Endothelial cell of umbilical vein (primary cell): ENCODE measurements around the gene NKD1. TPM values are rescaled to one million over a fixed set of nuclear protein-coding genes. Genes with fewer than 3 reads are reported as not detected.

ENCODE experiments used
- BruUV-seq: library from RNA; stranded (reverse); fragments of 400-500 nt; replicated peaks from 2 replicates; lab custom pipeline; 2021; lab: Mats Ljungman, UMichigan
- CTCF ChIA-PET: fragments of 300-600, 350-600 bp; sonication (Branson Sonifier 250); formaldehyde crosslinking; loops from one replicate; lab custom pipeline; 2021; ENCODE audit warnings: antibody characterized with exemption, inconsistent platforms; lab: Charles Lee
- POLR2A ChIA-PET: fragments of 300-600, 350-600 bp; sonication (Branson Sonifier 250); formaldehyde crosslinking; loops from one replicate; lab custom pipeline; 2021; ENCODE audit warnings: antibody characterized with exemption, inconsistent platforms; lab: Charles Lee
- DNase-seq: peaks from one replicate; pipeline ENCODE4 v3.0.0-alpha.2; 2011; ENCODE audit warnings: low read depth, low spot score
- FAIRE-seq: peaks from 2 replicates; lab custom pipeline; 2011; peaks lifted over from hg19 to GRCh38; lab: Jason Lieb, UNC
- H2AFZ ChIP-seq: 2 replicates; pipeline ENCODE4 v1.6.0; 2012; ENCODE audit warnings: low read depth, low read length, control low read depth, inconsistent platforms
- H3K27ac ChIP-seq: 2 replicates; pipeline ENCODE4 v1.5.1; 2011; ENCODE audit warnings: low read depth, mild to moderate bottlenecking, control low read depth, low read length, moderate library complexity; ENCODE audit not compliant: insufficient read depth
- H3K27me3 ChIP-seq, 2 experiments: 2 replicates each; pipeline versions ENCODE4 v1.6.0 to v1.6.1; 2011; ENCODE audit warnings: low read length in 2 of 2, mixed read lengths in 1 of 2; ENCODE audit not compliant: control insufficient read depth in 2 of 2, insufficient read depth in 2 of 2
- H3K36me3 ChIP-seq, 2 experiments: 2 replicates in 1 of 2; 3 replicates in 1 of 2; pipeline ENCODE4 v1.5.1; 2011; ENCODE audit warnings: low read length in 2 of 2, mild to moderate bottlenecking in 1 of 2, moderate library complexity in 1 of 2; ENCODE audit not compliant: control insufficient read depth in 2 of 2, insufficient read depth in 2 of 2; ENCODE audit errors: extremely low read depth in 1 of 2
- H3K4me1 ChIP-seq: 3 replicates; pipeline ENCODE4 v1.5.1; 2011; ENCODE audit warnings: mild to moderate bottlenecking, low read length; ENCODE audit not compliant: control insufficient read depth, insufficient read depth; ENCODE audit errors: extremely low read depth
- H3K4me2 ChIP-seq: 2 replicates; pipeline ENCODE4 v1.6.1; 2011; ENCODE audit warnings: low read length, control low read depth, mixed read lengths; ENCODE audit not compliant: insufficient read depth
- H3K4me3 ChIP-seq, 3 experiments: fragments of 200-600 bp in 1 of 3; sonication (generic), shearing (Covaris generic) in 1 of 3; replicated peaks in 1 of 3; 2 replicates each; pipeline ENCODE4 v1.5.1; 2011 to 2016; ENCODE audit warnings: control low read depth in 3 of 3, low read length in 3 of 3, mild to moderate bottlenecking in 2 of 3, inconsistent platforms in 1 of 3, low read depth in 1 of 3, moderate library complexity in 1 of 3; ENCODE audit not compliant: insufficient read depth in 1 of 3
- H3K79me2 ChIP-seq: 2 replicates; pipeline ENCODE4 v1.6.0; 2012; ENCODE audit warnings: low read length, inconsistent platforms; ENCODE audit not compliant: control insufficient read depth, insufficient read depth
- H3K9ac ChIP-seq: replicated peaks from 2 replicates; pipeline ENCODE3; 2011; ENCODE audit warnings: low read length, control low read depth; ENCODE audit not compliant: insufficient read depth; ENCODE audit errors: extremely low read depth
- H3K9me1 ChIP-seq: replicated peaks from 3 replicates; pipeline ENCODE4 v1.6.0; 2011; ENCODE audit warnings: mild to moderate bottlenecking, low read length; ENCODE audit not compliant: control insufficient read depth, insufficient read depth; ENCODE audit errors: extremely low read depth
- H3K9me3 ChIP-seq: replicated peaks from 2 replicates; pipeline ENCODE4 v1.5.1; 2012; ENCODE audit warnings: low read length, inconsistent platforms; ENCODE audit not compliant: control insufficient read depth, insufficient read depth
- H4K20me1 ChIP-seq: replicated peaks from 2 replicates; pipeline ENCODE3; 2011; ENCODE audit warnings: mild to moderate bottlenecking, low read length; ENCODE audit not compliant: control insufficient read depth, insufficient read depth; ENCODE audit errors: extremely low read depth
- EZH2 ChIP-seq: IDR thresholded peaks from 2 replicates; pipeline ENCODE4 v1.6.1; 2012; ENCODE audit warnings: borderline replicate concordance, low read depth, mild to moderate bottlenecking, moderate library complexity, low read length, inconsistent platforms; ENCODE audit not compliant: severe bottlenecking
- FOS ChIP-seq: IDR thresholded peaks from 2 replicates; pipeline ENCODE4 v1.6.1; 2011; ENCODE audit warnings: mild to moderate bottlenecking, low read length, moderate library complexity, borderline replicate concordance; ENCODE audit not compliant: insufficient read depth
- GATA2 ChIP-seq: IDR thresholded peaks from 2 replicates; pipeline ENCODE4 v1.7.0; 2011; ENCODE audit warnings: low read depth, mild to moderate bottlenecking, moderate library complexity, mixed read lengths, low read length; ENCODE audit not compliant: insufficient read length, insufficient read depth
- JUN ChIP-seq: IDR thresholded peaks from 2 replicates; pipeline ENCODE4 v1.6.1; 2011; ENCODE audit warnings: borderline replicate concordance, low read depth; ENCODE audit not compliant: insufficient read length, insufficient read depth
- MAX ChIP-seq: IDR thresholded peaks from 2 replicates; pipeline ENCODE4 v1.6.1; 2011; ENCODE audit not compliant: insufficient read depth, insufficient read length
- MYC ChIP-seq: IDR thresholded peaks from one replicate; pipeline ENCODE4 v1.6.1; 2011; ENCODE audit warnings: mild to moderate bottlenecking, low read depth, low read length
- POLR2A ChIP-seq: IDR thresholded peaks from 2 replicates; pipeline ENCODE4 v1.6.1; 2012; ENCODE audit warnings: low read depth, mild to moderate bottlenecking, control low read depth, low read length
- POLR2AphosphoS5 ChIP-seq: IDR thresholded peaks from 2 replicates; pipeline ENCODE4 v1.6.1; 2012; ENCODE audit warnings: low read depth, mild to moderate bottlenecking, control low read depth, low read length, moderate library complexity; ENCODE audit not compliant: insufficient read depth
- dilution Hi-C: fragments of 300-500 bp; cut with MboI; formaldehyde crosslinking; loops from one replicate; pipeline ENCODE4 v1.15.0; 2019; ENCODE audit warnings: low sequenced_read_pairs; ENCODE audit not compliant: extremely low pct_ligation_motif_present
- intact Hi-C: fragments of 100-400 bp; cut with micrococcal nuclease; formaldehyde crosslinking; loops from one replicate; pipeline ENCODE4 v1.10.0; 2022
- polyA plus RNA-seq, 4 experiments: library from polyadenylated mRNA; depleted of rRNA in 3 of 4; stranded (reverse) in 3 of 4; unstranded in 1 of 4; fragments of >200 nt; gene quantifications; 2 replicates each; pipeline versions ENCODE4 v1.2.1 to v1.2.3, GENCODE V29; 2011 to 2012; ENCODE audit warnings: missing spikeins in 1 of 4
- total RNA-seq: library from RNA; stranded (reverse); gene quantifications from 2 replicates; pipeline ENCODE4 v1.2.3, GENCODE V29; 2021
- TF ChIP-seq, protein P1 (sequence below), 2 donors: IDR thresholded peaks; 1 replicate in 1 of 2; 2 replicates in 1 of 2; pipeline ENCODE4 v1.5.1; 2011; ENCODE audit warnings: low read length in 2 of 2, mild to moderate bottlenecking in 2 of 2, moderate library complexity in 2 of 2, control low read depth in 1 of 2, inconsistent platforms in 1 of 2, low read depth in 1 of 2; ENCODE audit not compliant: insufficient read depth in 1 of 2; ENCODE audit errors: extremely low read depth in 1 of 2

Gene NKD1
- total and polyA plus RNA-seq, 2 donors (not counting 3 experiments of a cell fraction or from before 2014, with no cell fraction given): not detected

DNA sequence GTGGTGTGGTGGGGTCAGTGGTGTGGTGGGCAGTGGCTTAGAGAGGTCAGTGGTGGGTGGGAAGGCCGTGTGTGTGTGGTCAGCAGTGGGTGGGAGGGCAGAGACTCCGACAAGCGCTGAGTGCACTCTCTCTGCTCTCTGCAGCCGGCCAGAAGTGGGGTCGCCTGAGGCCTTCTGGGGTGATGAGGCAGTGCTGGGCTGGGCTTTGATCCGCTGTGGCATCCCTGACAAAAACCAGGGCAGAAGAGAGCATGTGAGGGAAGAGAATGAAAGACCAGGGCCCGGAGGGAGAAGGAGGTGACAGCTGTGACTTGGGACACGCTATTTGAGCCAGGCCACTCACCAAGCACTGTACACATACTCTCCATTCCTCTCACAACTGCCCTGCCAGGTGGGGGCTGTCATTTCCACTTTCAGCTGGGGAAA is 50.8 kb downstream of the NKD1 start:
- ChIA-PET CTCF (no interaction called here), POLR2A (no interaction called here)
- Histone ChIP-seq H3K4me1 (no peaks in the 10 kb centered on the region), H3K79me2 (no peaks in the 10 kb centered on the region), H3K4me2 (no peak overlapping the region), H3K36me3 (no peaks in the 10 kb centered on the region), H2AFZ (no peak overlapping the region), H3K9me3 (no peaks in the 10 kb centered on the region), H3K27ac (no peak overlapping the region), H4K20me1 (no peaks in the 10 kb centered on the region), H3K4me3 (no peak overlapping the region), H3K9me1 (no peaks in the 10 kb centered on the region), H3K27me3 (no peaks in the 10 kb centered on the region), H3K9ac (no peak overlapping the region)
- TF ChIP-seq FOS: no peak
- no peak for TF ChIP-seq GATA2
- no peak for TF ChIP-seq MAX
- TF ChIP-seq POLR2AphosphoS5: no peak
- no peak for DNase-seq
- FAIRE-seq: no peak
- no TSS peak for BruUV-seq
- dilution Hi-C loops: no loop called here
- intact Hi-C loops: no loop called here

DNA sequence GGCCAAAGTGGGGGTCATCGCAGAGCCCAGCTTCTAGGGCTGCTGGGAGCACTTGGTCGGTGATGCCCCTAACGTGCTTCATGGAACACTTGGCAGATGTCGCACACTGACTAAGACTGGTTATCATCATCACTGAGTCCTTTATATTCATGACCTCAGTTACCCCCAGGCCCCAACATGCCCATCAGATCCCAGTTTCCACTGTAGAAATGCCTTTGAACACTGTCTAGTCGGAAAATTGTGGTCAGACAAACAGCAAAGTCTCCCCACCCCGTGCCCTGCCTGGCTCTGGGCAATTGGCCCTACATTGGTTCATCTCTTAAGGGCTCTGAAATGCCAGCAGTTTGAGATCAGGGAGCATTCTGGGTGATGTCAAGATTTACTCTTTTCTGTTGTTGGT is 51.3 kb downstream of the NKD1 start:
- FAIRE-seq: no peak
- POLR2A ChIA-PET: no interaction called here

More for the DNA sequence above, 51.3 kb downstream of the NKD1 start:
- TF ChIP-seq EZH2 (no peak), MAX (no peak), POLR2AphosphoS5 (no peak), FOS (no peak), MYC (no peak), GATA2 (no peak), POLR2A (no peak), JUN (no peak)
- TF ChIP-seq, protein P1, sequence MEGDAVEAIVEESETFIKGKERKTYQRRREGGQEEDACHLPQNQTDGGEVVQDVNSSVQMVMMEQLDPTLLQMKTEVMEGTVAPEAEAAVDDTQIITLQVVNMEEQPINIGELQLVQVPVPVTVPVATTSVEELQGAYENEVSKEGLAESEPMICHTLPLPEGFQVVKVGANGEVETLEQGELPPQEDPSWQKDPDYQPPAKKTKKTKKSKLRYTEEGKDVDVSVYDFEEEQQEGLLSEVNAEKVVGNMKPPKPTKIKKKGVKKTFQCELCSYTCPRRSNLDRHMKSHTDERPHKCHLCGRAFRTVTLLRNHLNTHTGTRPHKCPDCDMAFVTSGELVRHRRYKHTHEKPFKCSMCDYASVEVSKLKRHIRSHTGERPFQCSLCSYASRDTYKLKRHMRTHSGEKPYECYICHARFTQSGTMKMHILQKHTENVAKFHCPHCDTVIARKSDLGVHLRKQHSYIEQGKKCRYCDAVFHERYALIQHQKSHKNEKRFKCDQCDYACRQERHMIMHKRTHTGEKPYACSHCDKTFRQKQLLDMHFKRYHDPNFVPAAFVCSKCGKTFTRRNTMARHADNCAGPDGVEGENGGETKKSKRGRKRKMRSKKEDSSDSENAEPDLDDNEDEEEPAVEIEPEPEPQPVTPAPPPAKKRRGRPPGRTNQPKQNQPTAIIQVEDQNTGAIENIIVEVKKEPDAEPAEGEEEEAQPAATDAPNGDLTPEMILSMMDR (IDR thresholded peaks at IDR 0.05; ENCODE audit: extremely low read depth in 1 of 2, insufficient read depth in 1 of 2, low read depth in 1 of 2, low read length in 2 of 2): no peak
- intact Hi-C loops: no loop called here
- H3K4me1 ChIP-seq: no peaks in the 10 kb centered on the region
- no peaks in the 10 kb centered on the region for H3K36me3 ChIP-seq
- no peak overlapping the region for H3K4me3 ChIP-seq
- no peaks in the 10 kb centered on the region for H4K20me1 ChIP-seq
- no peak overlapping the region for H3K9ac ChIP-seq
- CTCF ChIA-PET: no interaction called here
- no peak overlapping the region for H3K27ac ChIP-seq
- no TSS peak for BruUV-seq
- dilution Hi-C loops: no loop called here
- DNase-seq: no peak
- H3K9me3 ChIP-seq: no peaks in the 10 kb centered on the region
- H3K9me1 ChIP-seq: no peaks in the 10 kb centered on the region
- H3K27me3 ChIP-seq: no peaks in the 10 kb centered on the region
- H3K4me2 ChIP-seq: no peak overlapping the region
- H2AFZ ChIP-seq: no peak overlapping the region
- H3K79me2 ChIP-seq: no peaks in the 10 kb centered on the region
